GM12878 (cell line): Measurements from ENCODE around the gene LIPE. TPM values are rescaled to one million over a fixed set of nuclear protein-coding genes. Genes with fewer than 3 reads are reported as not detected.

Experiments
- ATAC-seq: fragments of 200-7000 bp; cut with Tn5 transposase; 3 replicates; pipeline ENCODE4 v1.9.1; 2020; ENCODE audit warnings: mild to moderate bottlenecking, moderate library complexity
- BruUV-seq: library from RNA; stranded (reverse); fragments of 400-500 nt; replicated peaks from 2 replicates; lab custom pipeline; 2021; lab: Mats Ljungman, UMichigan
- CTCF ChIA-PET: fragments of 300-600 bp; sonication (Branson Sonifier 250); formaldehyde crosslinking; extraction: SDS; loops from one replicate; lab custom pipeline; 2021; ENCODE audit warnings: inconsistent platforms; lab: Yijun Ruan, JAX
- POLR2A ChIA-PET: fragments of 350-600 bp; formaldehyde crosslinking; extraction: SDS; loops from one replicate; lab custom pipeline; 2021; ENCODE audit warnings: inconsistent platforms; lab: Charles Lee
- RAD21 ChIA-PET: fragments of 300-600 bp; sonication (Branson Sonifier 250); formaldehyde crosslinking; loops from one replicate; lab custom pipeline; 2023; ENCODE audit warnings: antibody characterized with exemption; ENCODE audit not compliant: unreplicated experiment; lab: Charles Lee
- SMC1A ChIA-PET: fragments of 300-600 bp; sonication (Branson Sonifier 250); formaldehyde crosslinking; loops from one replicate; lab custom pipeline; 2023; ENCODE audit not compliant: unreplicated experiment, uncharacterized antibody; lab: Charles Lee
- DNase-seq: peaks from one replicate; pipeline ENCODE4 v3.0.0-alpha.2; 2011; ENCODE audit warnings: low read depth, low spot score
- FAIRE-seq: peaks from 3 replicates; lab custom pipeline; 2011; peaks lifted over from hg19 to GRCh38; lab: Jason Lieb, UNC
- H2AFZ ChIP-seq: 2 replicates; pipeline ENCODE4 v1.6.0; 2011; ENCODE audit warnings: low read depth, low read length, control low read depth; ENCODE audit not compliant: control insufficient read depth
- H3K27ac ChIP-seq: 2 replicates; pipeline ENCODE4 v1.5.1; 2011; ENCODE audit warnings: control low read depth; ENCODE audit not compliant: control insufficient read depth, insufficient read depth
- H3K27me3 ChIP-seq, 2 experiments: replicated peaks in 1 of 2; 2 replicates each; pipeline versions ENCODE4 v1.6.0 to v1.6.1; 2011; ENCODE audit warnings: low read length in 1 of 2; ENCODE audit not compliant: control insufficient read depth in 2 of 2, insufficient read depth in 2 of 2
- H3K36me3 ChIP-seq, 2 experiments: 2 replicates each; pipeline ENCODE4 v1.5.1; 2011; ENCODE audit warnings: low read length in 1 of 2; ENCODE audit not compliant: control insufficient read depth in 2 of 2, insufficient read depth in 2 of 2
- H3K4me1 ChIP-seq: 2 replicates; pipeline ENCODE4 v1.6.1; 2011; ENCODE audit warnings: mild to moderate bottlenecking, low read length, moderate library complexity, mixed read lengths; ENCODE audit not compliant: control insufficient read depth, insufficient read depth
- H3K4me2 ChIP-seq: 2 replicates; pipeline ENCODE4 v1.6.0; 2011; ENCODE audit warnings: control low read depth; ENCODE audit not compliant: control insufficient read depth, insufficient read depth
- H3K4me3 ChIP-seq: fragments of 200-600 bp; sonication (generic); 2 replicates; pipeline ENCODE4 v1.5.1; 2016
- H3K79me2 ChIP-seq: 2 replicates; pipeline ENCODE4 v1.6.0; 2011; ENCODE audit warnings: low read length; ENCODE audit not compliant: control insufficient read depth, insufficient read depth
- H3K9ac ChIP-seq: 2 replicates; pipeline ENCODE4 v1.8.0; 2011; ENCODE audit warnings: low read length, control low read depth, mixed read lengths; ENCODE audit not compliant: control insufficient read depth, insufficient read depth
- H3K9me3 ChIP-seq: replicated peaks from 3 replicates; pipeline ENCODE4 v1.5.1; 2011; ENCODE audit warnings: mild to moderate bottlenecking, low read length; ENCODE audit not compliant: control insufficient read depth, insufficient read depth
- H4K20me1 ChIP-seq: 2 replicates; pipeline ENCODE4 v1.6.0; 2011; ENCODE audit not compliant: control insufficient read depth, insufficient read depth
- CHD1 ChIP-seq: IDR thresholded peaks from 2 replicates; pipeline ENCODE4 v1.6.1; 2012; ENCODE audit warnings: low read depth, low read length, improper control_type of control experiment
- CREB1 ChIP-seq: IDR thresholded peaks from 2 replicates; pipeline ENCODE4 v1.6.1; 2012; ENCODE audit warnings: low read depth, mild to moderate bottlenecking, inconsistent platforms
- CREM ChIP-seq: IDR thresholded peaks from 2 replicates; pipeline ENCODE4 v1.6.1; 2014; ENCODE audit warnings: antibody characterized with exemption, low read depth
- EGR1 ChIP-seq, 2 experiments: IDR thresholded peaks; 1 replicate in 1 of 2; 2 replicates in 1 of 2; pipeline ENCODE4 v1.6.1; 2011 to 2012; ENCODE audit warnings: low read depth in 2 of 2, low read length in 2 of 2, borderline replicate concordance in 1 of 2, mild to moderate bottlenecking in 1 of 2, moderate library complexity in 1 of 2
- EZH2 ChIP-seq: IDR thresholded peaks from 2 replicates; pipeline ENCODE4 v1.6.1; 2012; ENCODE audit warnings: low read depth, mild to moderate bottlenecking, control low read depth, inconsistent platforms, low read length, borderline replicate concordance; ENCODE audit not compliant: control insufficient read depth
- IRF4 ChIP-seq: IDR thresholded peaks from 2 replicates; pipeline ENCODE4 v1.6.1; 2011; ENCODE audit warnings: low read depth, low read length
- MTA3 ChIP-seq: IDR thresholded peaks from 2 replicates; pipeline ENCODE4 v1.6.1; 2012; ENCODE audit warnings: low read length, inconsistent platforms, borderline replicate concordance
- MXI1 ChIP-seq: fragments of 150-350 bp; IDR thresholded peaks from 2 replicates; pipeline ENCODE4 v1.6.1; 2011; ENCODE audit warnings: low read depth, mild to moderate bottlenecking, inconsistent platforms, low read length, improper control_type of control experiment
- NR2C1 ChIP-seq: fragments of 450-650 bp; IDR thresholded peaks from 2 replicates; pipeline ENCODE4 v1.6.1; 2017; ENCODE audit warnings: antibody characterized with exemption, mild to moderate bottlenecking, moderate library complexity
- POU2F2 ChIP-seq: IDR thresholded peaks from 3 replicates; pipeline ENCODE4 v1.6.1; 2011; ENCODE audit warnings: low read depth, mild to moderate bottlenecking, low read length, borderline replicate concordance
- RB1 ChIP-seq: fragments of 450-650 bp; formaldehyde crosslinking; IDR thresholded peaks from 2 replicates; pipeline ENCODE4 v1.6.1; 2017; ENCODE audit warnings: mild to moderate bottlenecking, borderline replicate concordance
- SMAD5 ChIP-seq: IDR thresholded peaks from 2 replicates; pipeline ENCODE4 v1.6.1; 2016; ENCODE audit warnings: antibody characterized with exemption, low read depth
- TCF12 ChIP-seq: IDR thresholded peaks from 2 replicates; pipeline ENCODE4 v1.6.1; 2011; ENCODE audit warnings: low read depth, mild to moderate bottlenecking, low read length
- ZNF274 ChIP-seq: IDR thresholded peaks from one replicate; pipeline ENCODE4 v1.8.0; 2011; ENCODE audit not compliant: insufficient read length, insufficient read depth
- ZZZ3 ChIP-seq: IDR thresholded peaks from 2 replicates; pipeline ENCODE4 v1.6.1; 2011; ENCODE audit warnings: low read depth; ENCODE audit not compliant: control insufficient read depth, insufficient read length
- WGBS: methylation state at CpG from one replicate; pipeline ENCODE4 v1.1.6; 2016; ENCODE audit warnings: low lambda C conversion rate; ENCODE audit not compliant: insufficient replicate concordance, insufficient coverage; ENCODE audit errors: missing lambda C conversion rate; 5-methylcytosine and 5-hydroxymethylcytosine counted together
- in situ Hi-C: fragments of 300-500 bp; cut with MboI; formaldehyde crosslinking; loops from 9 replicates; pipeline ENCODE4 v1.14.3; 2018; ENCODE audit warnings: mixed read lengths
- intact Hi-C: fragments of 100-400 bp; cut with micrococcal nuclease; formaldehyde crosslinking; loops from one replicate; pipeline ENCODE4 v1.14.2; 2022; ENCODE audit not compliant: unreplicated experiment
- polyA plus RNA-seq, 11 experiments: library from polyadenylated mRNA; depleted of rRNA in 4 of 11; unstranded in 6 of 11; stranded (reverse) in 5 of 11; fragments of >200 nt; fragmentation: Nextera tagmentation in 4 of 11; fragmentation: Illumina TruSeq in 1 of 11; extraction: Ambion mirVana in 4 of 11; extraction: Trizol in 1 of 11; gene quantifications; 1 replicate in 1 of 11; 2 replicates in 10 of 11; pipeline versions ENCODE4 v1.2.1 to v1.2.3, GENCODE V29; 2011 to 2016; ENCODE audit warnings: inconsistent platforms in 2 of 11, missing spikeins in 2 of 11, low read depth in 1 of 11
- total RNA-seq, 4 experiments: library from RNA; depleted of rRNA in 3 of 4; stranded (reverse); fragments of >200 nt in 3 of 4; fragmentation: Illumina TruSeq in 1 of 4; extraction: Trizol in 1 of 4; gene quantifications; 2 replicates each; pipeline versions ENCODE4 v1.2.1 to v1.2.3, GENCODE V29; 2013 to 2021
- TF ChIP-seq, protein P1 (sequence below): fragments of 450-650 bp; conservative IDR thresholded peaks from 2 replicates; pipeline ENCODE4 v1.6.1; 2017; ENCODE audit warnings: mild to moderate bottlenecking, moderate library complexity
- TF ChIP-seq, protein P2 (sequence below): fragments of 450-650 bp; IDR thresholded peaks from 2 replicates; pipeline ENCODE4 v1.6.1; 2017; ENCODE audit warnings: low read depth, mild to moderate bottlenecking, moderate library complexity

The LIPE gene
- total and polyA plus RNA-seq, 10 of the 15 experiments (the other 5 are each of a cell fraction or from before 2014, with no cell fraction given), result 0.02 to 33.3 (median 9.5) TPM

DNA sequence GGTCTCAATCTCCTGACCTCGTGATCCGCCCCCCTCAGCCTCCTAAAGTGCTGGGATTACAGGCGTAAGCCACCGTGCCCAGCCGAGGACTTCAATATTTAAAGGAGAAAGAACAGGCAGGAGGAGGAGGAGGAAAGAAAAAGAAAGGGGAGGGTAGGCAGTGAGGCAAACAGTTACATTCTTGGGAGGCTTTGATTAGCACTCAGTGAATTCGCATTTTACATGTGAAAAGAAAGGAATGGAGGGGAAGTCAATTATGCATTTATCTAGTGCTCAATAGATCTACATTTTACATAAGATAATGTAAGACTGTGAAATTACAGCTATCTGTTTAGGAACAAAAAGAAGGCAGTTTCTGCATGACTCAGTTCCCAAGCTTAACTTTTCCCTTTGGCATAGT, 46.5 kb upstream of the LIPE start (continued):
- TF ChIP-seq NR2C1 (no peak), CREM (no peak), EZH2 (no peak), MTA3 (no peak)

DNA sequence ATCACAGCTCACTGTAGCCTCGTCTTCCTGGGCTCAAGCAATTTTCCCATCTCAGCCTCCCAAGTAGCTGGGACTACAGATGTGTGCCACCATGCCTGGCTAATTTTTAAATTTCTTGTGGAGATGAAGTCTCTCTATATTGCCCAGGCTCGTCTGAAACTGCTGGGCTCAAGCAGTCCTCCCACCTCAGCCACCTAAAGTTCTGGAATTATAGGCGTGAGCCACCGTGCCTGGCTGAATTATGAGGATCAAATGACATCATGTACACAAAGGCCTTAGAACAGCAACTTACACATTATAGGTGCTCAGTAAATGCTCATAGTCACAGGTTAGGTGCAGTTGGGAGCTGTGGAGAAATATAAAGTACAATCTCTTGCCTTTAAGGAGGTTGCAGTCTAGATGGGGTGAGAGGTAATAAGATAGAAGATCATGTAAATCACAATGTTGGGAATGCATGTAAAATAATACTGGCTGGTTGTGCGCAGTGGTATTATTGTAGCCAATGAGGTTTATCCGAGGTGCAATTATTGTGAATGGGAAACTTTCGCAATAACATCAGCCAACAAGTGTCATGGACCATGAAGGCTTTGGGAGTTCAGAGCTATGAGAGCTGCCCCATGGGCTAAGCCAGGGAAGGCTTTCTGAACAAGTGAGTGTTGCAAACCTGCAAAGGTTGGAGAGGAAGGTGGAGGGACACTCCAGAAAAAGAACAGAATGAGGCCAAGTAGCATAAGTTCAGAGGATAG, 45.4 kb upstream of the LIPE start:
- 57% methylated on average over 7 of the region's 7 CpGs for WGBS
- FAIRE-seq, result no peak
- intact Hi-C loops, result no loop called here

More for the DNA sequence above, 45.4 kb upstream of the LIPE start:
- peaks cover 3% of the 10 kb centered on the region for H3K4me1 ChIP-seq
- no peaks in the 10 kb centered on the region for H4K20me1 ChIP-seq
- RAD21 ChIA-PET, result no interaction called here
- H3K36me3 ChIP-seq, result no peaks in the 10 kb centered on the region
- CTCF ChIA-PET, result interaction anchor here (1.1 to 3.5 kb wide), 6 partner anchors 24 to 57 kb away, joined by 3 to 12 read pairs (median 3); partner anchors contain the start of gene CEACAM1
- no peak overlapping the region for H3K27ac ChIP-seq
- no peak for DNase-seq
- no peak overlapping the region for H3K9ac ChIP-seq
- no peaks in the 10 kb centered on the region for H3K27me3 ChIP-seq
- H3K4me3 ChIP-seq, result no peak overlapping the region
- H3K79me2 ChIP-seq, result no peaks in the 10 kb centered on the region
- no peak for ATAC-seq
- POLR2A ChIA-PET, result interaction anchor here (0.6 kb wide), 1 partner anchor 10 kb away, joined by 11 read pairs; no protein-coding TSS in a partner anchor
- TF ChIP-seq ZZZ3 (no peak), POU2F2 (no peak), EGR1 (IDR thresholded peaks at IDR 0.05; ENCODE audit: borderline replicate concordance in 1 of 2, low read depth in 2 of 2, low read length in 2 of 2) (no peak), TCF12 (no peak), SMAD5 (no peak), ZNF274 (no peak), MXI1 (no peak), IRF4 (no peak), RB1 (no peak), CREB1 (no peak), CHD1 (no peak)
- TF ChIP-seq, protein P1, sequence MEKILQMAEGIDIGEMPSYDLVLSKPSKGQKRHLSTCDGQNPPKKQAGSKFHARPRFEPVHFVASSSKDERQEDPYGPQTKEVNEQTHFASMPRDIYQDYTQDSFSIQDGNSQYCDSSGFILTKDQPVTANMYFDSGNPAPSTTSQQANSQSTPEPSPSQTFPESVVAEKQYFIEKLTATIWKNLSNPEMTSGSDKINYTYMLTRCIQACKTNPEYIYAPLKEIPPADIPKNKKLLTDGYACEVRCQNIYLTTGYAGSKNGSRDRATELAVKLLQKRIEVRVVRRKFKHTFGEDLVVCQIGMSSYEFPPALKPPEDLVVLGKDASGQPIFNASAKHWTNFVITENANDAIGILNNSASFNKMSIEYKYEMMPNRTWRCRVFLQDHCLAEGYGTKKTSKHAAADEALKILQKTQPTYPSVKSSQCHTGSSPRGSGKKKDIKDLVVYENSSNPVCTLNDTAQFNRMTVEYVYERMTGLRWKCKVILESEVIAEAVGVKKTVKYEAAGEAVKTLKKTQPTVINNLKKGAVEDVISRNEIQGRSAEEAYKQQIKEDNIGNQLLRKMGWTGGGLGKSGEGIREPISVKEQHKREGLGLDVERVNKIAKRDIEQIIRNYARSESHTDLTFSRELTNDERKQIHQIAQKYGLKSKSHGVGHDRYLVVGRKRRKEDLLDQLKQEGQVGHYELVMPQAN, result no peak
- TF ChIP-seq, protein P2, sequence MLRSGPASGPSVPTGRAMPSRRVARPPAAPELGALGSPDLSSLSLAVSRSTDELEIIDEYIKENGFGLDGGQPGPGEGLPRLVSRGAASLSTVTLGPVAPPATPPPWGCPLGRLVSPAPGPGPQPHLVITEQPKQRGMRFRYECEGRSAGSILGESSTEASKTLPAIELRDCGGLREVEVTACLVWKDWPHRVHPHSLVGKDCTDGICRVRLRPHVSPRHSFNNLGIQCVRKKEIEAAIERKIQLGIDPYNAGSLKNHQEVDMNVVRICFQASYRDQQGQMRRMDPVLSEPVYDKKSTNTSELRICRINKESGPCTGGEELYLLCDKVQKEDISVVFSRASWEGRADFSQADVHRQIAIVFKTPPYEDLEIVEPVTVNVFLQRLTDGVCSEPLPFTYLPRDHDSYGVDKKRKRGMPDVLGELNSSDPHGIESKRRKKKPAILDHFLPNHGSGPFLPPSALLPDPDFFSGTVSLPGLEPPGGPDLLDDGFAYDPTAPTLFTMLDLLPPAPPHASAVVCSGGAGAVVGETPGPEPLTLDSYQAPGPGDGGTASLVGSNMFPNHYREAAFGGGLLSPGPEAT, result no peak
- TF ChIP-seq, all 136 proteins: peak for 0
- Histone ChIP-seq H2AFZ (no peak overlapping the region), H3K4me2 (no peak overlapping the region), H3K9me3 (no peaks in the 10 kb centered on the region)
- in situ Hi-C loops, result no loop called here
- no TSS peak for BruUV-seq
- SMC1A ChIA-PET, result interaction anchor here (0.5 to 3.7 kb wide), 4 partner anchors 22 to 1689 kb away, joined by 3 to 20 read pairs (median 3); partner anchors contain the start of gene CEACAM1
